Endothelial cell of hepatic sinusoid (primary cell): Measurements from ENCODE around the gene LYPLA2.
"Not testable (repeated sequence)": the region's sequence is repeated elsewhere in the genome, so short reads cannot be mapped to it uniquely, and the experiment has no call there.

ENCODE experiments used
- in situ Hi-C: cut with HindIII; loops from 2 replicates; pipeline ENCODE4 v1.10.0; 2017; ENCODE audit warnings: low sequenced_read_pairs

Gene LYPLA2

DNA sequence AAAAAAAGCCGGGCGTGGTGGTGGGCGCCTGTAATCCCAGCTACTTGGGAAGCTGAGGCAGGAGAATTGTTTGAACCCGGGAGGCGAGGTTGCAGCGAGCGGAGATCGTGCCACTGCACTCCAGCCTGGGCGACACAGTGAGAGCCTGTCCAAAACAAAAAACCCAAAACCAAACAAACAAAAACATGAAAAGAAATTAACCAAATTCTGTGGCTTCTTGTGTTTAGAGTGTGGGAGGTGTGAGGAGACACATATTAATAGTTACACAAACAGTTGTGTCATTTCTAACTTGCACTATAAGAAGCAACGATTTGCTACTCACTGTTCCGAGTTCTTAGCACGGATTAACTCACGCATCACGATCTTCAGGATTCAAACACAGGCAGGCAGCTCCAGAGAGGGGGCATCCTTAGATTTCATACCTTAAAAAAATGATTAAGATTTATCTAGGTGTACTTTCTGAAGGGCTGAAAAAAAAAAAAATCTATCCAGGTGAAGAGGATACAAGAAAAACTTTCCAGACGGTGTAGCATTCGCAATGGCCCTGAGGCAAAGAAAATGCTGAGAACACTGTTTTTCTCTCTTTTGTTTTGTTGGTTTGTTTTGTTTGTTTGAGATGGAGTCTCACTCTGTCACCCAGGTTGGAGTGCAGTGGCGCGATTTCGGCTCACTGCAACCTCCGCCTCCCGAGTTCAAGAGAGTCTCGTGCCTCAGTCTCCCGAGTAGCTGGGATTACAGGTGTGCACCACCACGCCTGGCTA is 35.0 kb downstream of the LYPLA2 start:
- in situ Hi-C loops: no loop called here

DNA sequence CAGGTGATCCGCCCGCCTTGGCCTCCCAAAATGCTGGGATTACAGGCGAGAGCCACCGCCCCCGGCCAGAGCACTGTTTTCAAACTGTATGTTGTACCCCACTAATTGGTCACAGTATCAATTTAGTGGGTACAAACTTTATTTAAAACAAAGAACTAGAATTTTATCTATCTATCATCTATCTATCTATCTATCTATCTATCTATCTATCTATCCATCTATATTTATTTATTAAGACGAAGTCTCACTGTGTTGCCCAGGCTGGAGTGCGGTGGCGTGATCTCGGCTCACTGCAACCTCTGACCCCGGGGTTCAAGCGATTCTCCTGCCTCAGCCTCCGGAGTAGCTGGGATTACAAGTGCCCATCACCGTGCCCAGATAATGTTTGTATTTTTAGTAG is 35.6 kb downstream of the LYPLA2 start:
- in situ Hi-C loops: not testable (repeated sequence)

DNA sequence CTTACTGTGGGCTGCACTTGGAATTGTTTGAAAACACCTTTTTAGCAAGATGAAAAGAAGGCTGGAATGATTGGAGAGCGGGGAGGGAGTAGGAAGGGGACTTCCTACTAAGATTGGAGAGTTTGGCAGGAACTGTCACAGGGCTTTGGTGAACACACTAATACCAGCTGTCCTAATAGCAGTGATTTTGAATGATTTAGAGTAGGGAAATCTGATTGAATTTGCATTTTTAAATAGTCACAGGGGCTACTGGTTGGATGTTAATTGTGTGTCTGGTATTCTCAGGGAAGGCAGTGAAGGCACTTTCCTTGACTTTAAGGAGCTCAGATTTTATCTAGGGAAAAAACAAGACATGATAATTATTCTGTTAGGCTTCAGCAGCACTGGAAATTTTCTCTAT is 36.8 kb downstream of the LYPLA2 start:
- in situ Hi-C loops: no loop called here

DNA sequence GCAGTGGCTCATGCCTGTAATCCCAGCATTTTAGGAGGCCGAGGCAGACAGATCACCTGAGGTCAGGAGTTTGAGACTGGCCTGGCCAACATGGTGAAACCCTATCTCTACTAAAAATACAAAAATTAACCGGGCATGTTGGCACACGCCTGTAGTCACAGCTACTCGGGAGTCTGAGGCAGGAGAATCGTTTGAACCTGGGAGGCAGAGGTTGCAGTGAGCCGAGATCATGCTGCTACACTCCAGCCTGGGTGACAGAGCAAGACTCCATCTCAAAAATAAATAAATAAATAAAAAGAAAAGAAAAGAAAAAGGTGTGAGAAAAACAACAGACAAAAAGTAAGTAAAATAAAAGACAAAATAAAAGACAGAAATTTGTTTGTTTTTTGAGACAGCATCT is 43.2 kb downstream of the LYPLA2 start:
- in situ Hi-C loops: loop anchor here (5.0 kb wide), 1 partner anchor 78 kb away; the partner anchor contains the start of gene CNR2

DNA sequence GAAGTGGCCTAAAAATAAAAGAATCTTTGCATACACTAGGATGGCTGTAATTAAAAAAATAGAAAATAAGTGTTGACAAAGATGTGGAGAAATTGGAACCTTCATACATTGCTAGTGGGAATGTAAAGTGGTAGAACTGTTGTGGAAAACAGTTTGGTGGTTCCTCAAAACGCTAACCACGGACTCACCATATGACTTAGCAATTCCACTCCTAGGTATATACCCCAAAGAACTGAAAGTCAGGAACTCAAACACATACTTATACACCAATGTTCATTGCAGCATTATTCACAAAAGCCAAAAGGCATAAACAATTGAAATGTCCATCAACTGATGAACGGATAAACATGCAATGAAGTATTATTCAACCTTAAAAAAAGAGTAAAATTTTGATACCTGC is 45.1 kb downstream of the LYPLA2 start:
- in situ Hi-C loops: no loop called here

DNA sequence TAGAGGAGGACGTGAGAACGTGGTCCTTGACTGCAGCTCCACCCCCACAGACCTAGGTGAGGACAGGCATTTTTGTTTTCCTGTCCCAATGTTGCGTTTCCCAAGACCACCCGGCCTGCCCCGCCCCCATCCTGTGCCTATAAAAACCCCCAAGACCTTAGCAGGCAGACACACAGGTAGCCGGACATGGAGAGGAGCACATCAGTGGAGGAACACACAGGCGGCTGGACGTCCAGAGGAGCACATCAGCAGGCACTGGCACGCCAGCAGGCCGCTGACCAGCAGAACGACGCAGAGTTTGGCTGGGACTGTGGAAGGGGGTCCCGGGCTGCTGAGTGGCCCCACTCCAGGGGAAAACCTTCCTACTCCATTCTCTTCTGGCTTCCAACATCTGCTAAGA is 47.0 kb downstream of the LYPLA2 start:
- in situ Hi-C loops: no loop called here

DNA sequence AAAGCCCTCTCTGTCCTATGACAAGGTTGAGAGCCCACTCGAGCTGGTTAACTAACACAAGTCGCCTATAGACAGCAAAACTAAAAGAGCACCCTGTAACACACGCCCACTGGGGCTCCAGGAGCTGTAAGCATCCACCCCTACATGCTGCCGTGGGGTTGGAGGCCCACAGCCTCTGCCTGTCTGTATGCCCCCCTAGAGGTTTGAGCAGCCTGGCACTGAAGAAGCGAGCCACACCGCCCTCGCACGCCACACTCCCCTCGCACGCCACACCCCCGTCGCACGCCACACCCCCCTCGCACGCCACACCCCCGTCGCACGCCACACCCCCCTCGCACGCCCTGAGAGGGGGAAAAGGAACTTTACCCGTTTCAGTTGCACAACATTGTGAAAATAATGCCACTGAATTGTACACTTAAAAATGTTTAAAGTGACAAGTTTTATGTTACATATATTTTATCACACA is 47.5 kb downstream of the LYPLA2 start:
- in situ Hi-C loops: no loop called here

DNA sequence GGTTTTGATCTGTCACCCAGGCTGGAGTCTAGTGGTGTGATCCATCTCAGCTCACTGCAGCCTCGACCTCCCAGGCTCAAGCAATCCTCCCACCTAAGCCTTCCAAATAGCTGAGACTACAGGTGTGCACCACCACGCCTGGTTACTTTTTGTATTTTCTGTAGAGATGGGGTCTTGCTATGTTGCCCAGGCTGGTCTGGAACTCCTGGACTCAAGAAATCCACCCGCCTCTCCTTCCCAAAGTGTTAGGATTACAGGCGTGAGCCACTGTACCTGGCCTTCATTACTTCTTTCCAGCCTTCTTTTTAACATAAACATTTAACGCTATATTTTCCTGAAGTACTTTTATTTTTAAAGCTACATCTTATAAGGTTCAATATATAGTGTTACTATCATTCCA is 52.7 kb downstream of the LYPLA2 start:
- in situ Hi-C loops: no loop called here
